Vagina (tissue), 2 donors: ENCODE results near the gene TGFBR3.

Source experiments
- POLR2A ChIP-seq, 2 donors: fragments of 450-650 bp; IDR thresholded peaks; one replicate each; pipeline ENCODE4 v1.6.1; 2017; ENCODE audit warnings: antibody characterized with exemption in 2 of 2, mild to moderate bottlenecking in 2 of 2, moderate library complexity in 2 of 2
- POLR2AphosphoS5 ChIP-seq, 2 donors: sonication (generic); formaldehyde crosslinking; IDR thresholded peaks; one replicate each; pipeline ENCODE4 v1.9.0; 2017; ENCODE audit warnings: antibody characterized with exemption in 2 of 2, mild to moderate bottlenecking in 2 of 2, low read depth in 1 of 2; ENCODE audit not compliant: insufficient read depth in 1 of 2
- TF ChIP-seq, protein P1 (sequence below), 3 experiments: fragments of 450-650 bp in 2 of 3; fragments of 200-600 bp in 1 of 3; sonication (generic) in 1 of 3; IDR thresholded peaks; one replicate each; pipeline ENCODE4 v1.5.1; 2017 to 2019; ENCODE audit warnings: antibody characterized with exemption in 3 of 3, mild to moderate bottlenecking in 2 of 3, moderate library complexity in 2 of 3

DNA sequence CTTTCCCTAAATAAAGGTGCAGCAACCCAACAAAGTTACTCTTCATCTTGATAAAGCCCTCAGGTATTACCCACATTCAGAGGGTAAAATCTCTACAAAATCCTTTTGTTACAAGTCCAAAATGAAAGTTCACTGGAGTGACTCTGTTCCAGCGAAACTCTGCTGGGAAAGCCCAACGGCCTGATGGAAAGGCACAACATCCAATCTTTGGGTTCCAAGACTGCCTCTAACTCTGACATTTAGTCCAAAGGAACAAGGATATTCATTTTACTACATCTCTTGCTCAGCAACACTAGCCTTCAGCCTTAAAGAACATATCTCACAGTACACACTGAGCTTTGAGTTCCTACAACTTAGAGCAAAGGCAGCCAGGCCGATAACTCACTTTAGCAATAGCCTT, 42.1 kb downstream of the TGFBR3 start:
- TF ChIP-seq, protein P1, sequence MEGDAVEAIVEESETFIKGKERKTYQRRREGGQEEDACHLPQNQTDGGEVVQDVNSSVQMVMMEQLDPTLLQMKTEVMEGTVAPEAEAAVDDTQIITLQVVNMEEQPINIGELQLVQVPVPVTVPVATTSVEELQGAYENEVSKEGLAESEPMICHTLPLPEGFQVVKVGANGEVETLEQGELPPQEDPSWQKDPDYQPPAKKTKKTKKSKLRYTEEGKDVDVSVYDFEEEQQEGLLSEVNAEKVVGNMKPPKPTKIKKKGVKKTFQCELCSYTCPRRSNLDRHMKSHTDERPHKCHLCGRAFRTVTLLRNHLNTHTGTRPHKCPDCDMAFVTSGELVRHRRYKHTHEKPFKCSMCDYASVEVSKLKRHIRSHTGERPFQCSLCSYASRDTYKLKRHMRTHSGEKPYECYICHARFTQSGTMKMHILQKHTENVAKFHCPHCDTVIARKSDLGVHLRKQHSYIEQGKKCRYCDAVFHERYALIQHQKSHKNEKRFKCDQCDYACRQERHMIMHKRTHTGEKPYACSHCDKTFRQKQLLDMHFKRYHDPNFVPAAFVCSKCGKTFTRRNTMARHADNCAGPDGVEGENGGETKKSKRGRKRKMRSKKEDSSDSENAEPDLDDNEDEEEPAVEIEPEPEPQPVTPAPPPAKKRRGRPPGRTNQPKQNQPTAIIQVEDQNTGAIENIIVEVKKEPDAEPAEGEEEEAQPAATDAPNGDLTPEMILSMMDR (IDR thresholded peaks at IDR 0.05): no peak
- no peak for TF ChIP-seq POLR2A (IDR thresholded peaks at IDR 0.05)
- no peak for TF ChIP-seq POLR2AphosphoS5 (IDR thresholded peaks at IDR 0.05; ENCODE audit: insufficient read depth in 1 of 2, low read depth in 1 of 2)
